ENCODE results near the gene SRBD1.

Gene SRBD1

GRCh38 chr2:45626387-45627221 lies 15.5 kb upstream of the SRBD1 start:
- H3K36me3 ChIP-seq (ENCODE audit: insufficient read depth, low read length), result no peaks in the 10 kb centered on the region
- no peaks in the 10 kb centered on the region for H3K4me1 ChIP-seq (ENCODE audit: insufficient read depth, low read length)
- H2AFZ ChIP-seq (ENCODE audit: low read depth, low read length), result no peak overlapping the region
- H3K4me3 ChIP-seq (ENCODE audit: low read length), result no peak overlapping the region
- H3K9me3 ChIP-seq (ENCODE audit: low read length), result no peaks in the 10 kb centered on the region
- H3K27me3 ChIP-seq (ENCODE audit: insufficient read depth, low read length), result peaks cover 13% of the 10 kb centered on the region

DNA sequence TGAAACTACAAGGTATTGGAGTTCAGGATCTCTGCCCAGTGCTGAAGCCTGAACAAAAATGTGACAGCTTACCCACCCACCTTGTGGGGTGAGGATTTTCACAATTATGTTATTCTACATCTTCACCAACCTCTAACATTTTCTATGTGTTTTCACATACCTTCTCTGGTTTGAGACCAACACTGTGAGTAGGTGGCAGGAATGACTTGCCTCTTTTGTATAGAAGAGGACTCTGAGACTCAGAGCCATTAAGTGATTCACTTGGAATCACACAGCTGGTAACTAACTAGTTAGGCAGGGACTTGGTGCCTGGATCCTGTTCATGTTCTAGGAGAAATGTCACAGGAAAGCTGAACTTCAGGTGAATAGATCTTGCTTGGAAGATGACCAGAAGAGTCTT lies 14.8 kb upstream of the SRBD1 start:
- Histone ChIP-seq H3K4me3 (ENCODE audit: low read length) (no peak overlapping the region), H3K9me3 (ENCODE audit: low read length) (no peaks in the 10 kb centered on the region), H3K36me3 (ENCODE audit: insufficient read depth, low read length) (no peaks in the 10 kb centered on the region), H2AFZ (ENCODE audit: low read depth, low read length) (no peak overlapping the region), H3K27me3 (ENCODE audit: insufficient read depth, low read length) (peaks cover 13% of the 10 kb centered on the region), H3K4me1 (ENCODE audit: insufficient read depth, low read length) (no peaks in the 10 kb centered on the region)

DNA sequence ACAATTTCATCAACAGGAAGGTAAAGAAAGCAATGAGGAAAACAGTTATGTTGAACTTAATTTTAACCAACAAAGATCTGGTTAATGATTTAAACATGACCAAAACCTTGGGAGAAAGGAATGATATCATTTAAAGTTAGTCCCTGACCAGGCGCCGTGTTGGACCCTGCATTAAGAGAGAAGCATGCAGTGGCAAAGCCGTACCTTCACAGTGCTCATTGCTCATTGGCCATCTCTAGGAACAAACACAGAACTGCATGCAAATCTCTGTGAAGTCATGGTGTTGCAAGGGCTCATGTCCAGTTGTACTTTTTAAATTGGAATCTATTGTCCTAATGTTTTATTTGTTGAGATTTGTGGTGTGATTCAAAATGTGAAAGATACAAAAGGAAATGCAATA lies 12.0 kb upstream of the SRBD1 start:
- Histone ChIP-seq H3K4me1 (ENCODE audit: insufficient read depth, low read length) (no peaks in the 10 kb centered on the region), H3K4me3 (ENCODE audit: low read length) (no peak overlapping the region), H3K36me3 (ENCODE audit: insufficient read depth, low read length) (no peaks in the 10 kb centered on the region), H2AFZ (ENCODE audit: low read depth, low read length) (no peak overlapping the region), H3K9me3 (ENCODE audit: low read length) (no peaks in the 10 kb centered on the region), H3K27me3 (ENCODE audit: insufficient read depth, low read length) (peaks cover 13% of the 10 kb centered on the region)

- no peak overlapping the region for H3K4me3 ChIP-seq (ENCODE audit: low read length)
- peaks cover 13% of the 10 kb centered on the region for H3K27me3 ChIP-seq (ENCODE audit: insufficient read depth, low read length)
- no peaks in the 10 kb centered on the region for H3K36me3 ChIP-seq (ENCODE audit: insufficient read depth, low read length)
- H3K9me3 ChIP-seq (ENCODE audit: low read length), result no peaks in the 10 kb centered on the region
- H2AFZ ChIP-seq (ENCODE audit: low read depth, low read length), result no peak overlapping the region
- no peaks in the 10 kb centered on the region for H3K4me1 ChIP-seq (ENCODE audit: insufficient read depth, low read length)
These were observed 11.4 kb upstream of the SRBD1 start for GRCh38 chr2:45622336-45623075.

GRCh38 chr2:45617496-45617895 lies 6.4 kb upstream of the SRBD1 start:
- H3K9me3 ChIP-seq (ENCODE audit: low read length), result no peaks in the 10 kb centered on the region
- H3K4me1 ChIP-seq (ENCODE audit: insufficient read depth, low read length), result no peaks in the 10 kb centered on the region
- no peak overlapping the region for H2AFZ ChIP-seq (ENCODE audit: low read depth, low read length)
- H3K4me3 ChIP-seq (ENCODE audit: low read length), result no peak overlapping the region
- H3K27me3 ChIP-seq (ENCODE audit: insufficient read depth, low read length), result no peaks in the 10 kb centered on the region
- H3K36me3 ChIP-seq (ENCODE audit: insufficient read depth, low read length), result no peaks in the 10 kb centered on the region

GRCh38 chr2:45616658-45617411 lies 5.8 kb upstream of the SRBD1 start:
- Histone ChIP-seq H3K36me3 (ENCODE audit: insufficient read depth, low read length) (no peaks in the 10 kb centered on the region), H3K27me3 (ENCODE audit: insufficient read depth, low read length) (no peaks in the 10 kb centered on the region), H3K9me3 (ENCODE audit: low read length) (no peaks in the 10 kb centered on the region), H3K4me3 (ENCODE audit: low read length) (no peak overlapping the region), H2AFZ (ENCODE audit: low read depth, low read length) (no peak overlapping the region), H3K4me1 (ENCODE audit: insufficient read depth, low read length) (peaks cover 2% of the 10 kb centered on the region)

DNA sequence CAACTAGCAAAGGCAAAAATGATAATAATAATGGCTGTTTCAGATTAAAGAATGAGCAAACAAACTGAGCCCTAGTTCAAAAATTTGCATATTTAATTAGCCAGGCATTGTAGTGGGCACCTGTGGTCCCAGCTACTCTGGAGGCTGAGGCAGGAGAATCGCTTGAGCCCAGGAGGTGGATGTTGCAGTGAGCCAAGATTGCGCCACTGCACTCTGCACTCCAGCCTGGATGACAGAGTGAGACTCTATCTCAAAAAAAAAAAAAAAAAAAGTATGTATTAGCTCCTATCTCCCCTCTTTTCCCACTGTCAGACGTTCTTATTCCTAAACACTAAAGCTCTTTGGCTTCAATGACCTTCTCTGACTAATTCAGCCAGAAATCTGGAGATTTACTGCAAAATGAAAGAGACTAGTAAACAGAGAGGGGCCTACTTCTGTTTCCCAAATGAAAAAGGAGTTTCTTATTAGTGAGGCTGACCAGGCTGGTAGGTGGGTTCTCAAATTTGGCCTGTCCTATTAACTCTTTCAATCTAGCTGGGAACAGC lies 3.9 kb upstream of the SRBD1 start:
- no peak overlapping the region for H2AFZ ChIP-seq (ENCODE audit: low read depth, low read length)
- H3K9me3 ChIP-seq (ENCODE audit: low read length), result no peaks in the 10 kb centered on the region
- H3K27me3 ChIP-seq (ENCODE audit: insufficient read depth, low read length), result no peaks in the 10 kb centered on the region
- H3K36me3 ChIP-seq (ENCODE audit: insufficient read depth, low read length), result no peaks in the 10 kb centered on the region
- peaks cover 11% of the 10 kb centered on the region for H3K4me1 ChIP-seq (ENCODE audit: insufficient read depth, low read length)
- no peak overlapping the region for H3K4me3 ChIP-seq (ENCODE audit: low read length)

GRCh38 chr2:45614330-45614729 lies 3.3 kb upstream of the SRBD1 start:
- Histone ChIP-seq H3K36me3 (ENCODE audit: insufficient read depth, low read length) (no peaks in the 10 kb centered on the region), H3K27me3 (ENCODE audit: insufficient read depth, low read length) (no peaks in the 10 kb centered on the region), H3K4me3 (ENCODE audit: low read length) (no peak overlapping the region), H3K4me1 (ENCODE audit: insufficient read depth, low read length) (peaks cover 14% of the 10 kb centered on the region), H3K9me3 (ENCODE audit: low read length) (no peaks in the 10 kb centered on the region), H2AFZ (ENCODE audit: low read depth, low read length) (no peak overlapping the region)

DNA sequence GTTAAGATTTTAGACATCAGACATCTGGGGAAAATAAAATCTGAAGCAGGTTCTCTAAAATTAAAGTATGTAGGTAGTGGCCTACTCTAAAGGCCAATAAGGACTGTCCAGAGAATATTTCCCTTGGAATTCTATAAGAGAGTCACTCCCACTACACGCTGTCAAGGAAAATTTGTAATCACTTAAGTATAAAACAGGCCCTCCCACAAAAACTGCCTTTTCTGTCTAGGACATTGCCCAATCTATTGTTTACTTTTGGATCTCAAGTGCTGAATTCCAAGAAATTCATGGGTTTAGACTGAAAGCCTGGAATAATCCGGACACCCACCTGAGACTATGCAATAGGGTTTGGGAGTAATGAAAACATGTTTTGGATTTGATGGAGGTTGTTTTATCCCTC lies 1.7 kb upstream of the SRBD1 start:
- Histone ChIP-seq H3K36me3 (ENCODE audit: insufficient read depth, low read length) (no peaks in the 10 kb centered on the region), H3K4me1 (ENCODE audit: insufficient read depth, low read length) (peaks cover 14% of the 10 kb centered on the region), H2AFZ (ENCODE audit: low read depth, low read length) (no peak overlapping the region), H3K9me3 (ENCODE audit: low read length) (no peaks in the 10 kb centered on the region), H3K4me3 (ENCODE audit: low read length) (no peak overlapping the region), H3K27me3 (ENCODE audit: insufficient read depth, low read length) (no peaks in the 10 kb centered on the region)

DNA sequence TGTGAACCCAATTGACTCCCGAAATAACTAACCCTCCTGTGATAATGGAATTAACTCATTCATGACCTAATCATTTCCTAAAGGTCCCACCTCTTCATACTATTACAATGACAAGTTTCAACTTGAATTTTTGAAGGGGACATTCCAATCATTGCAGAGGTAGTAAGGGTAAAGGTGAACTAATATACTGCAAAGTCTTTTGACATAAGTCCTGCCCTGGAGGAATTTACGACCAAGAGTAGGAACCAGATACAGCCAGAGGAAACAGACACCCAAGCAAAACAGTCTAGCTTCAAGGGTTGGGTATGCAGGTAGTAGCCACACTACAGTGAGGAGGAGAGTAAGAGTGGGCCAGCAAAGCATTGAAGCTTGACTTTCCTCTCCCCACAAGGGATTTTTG lies 1.2 kb upstream of the SRBD1 start:
- Histone ChIP-seq H3K36me3 (ENCODE audit: insufficient read depth, low read length) (no peaks in the 10 kb centered on the region), H3K4me1 (ENCODE audit: insufficient read depth, low read length) (peaks cover 14% of the 10 kb centered on the region), H3K4me3 (ENCODE audit: low read length) (no peak overlapping the region), H2AFZ (ENCODE audit: low read depth, low read length) (no peak overlapping the region), H3K9me3 (ENCODE audit: low read length) (no peaks in the 10 kb centered on the region), H3K27me3 (ENCODE audit: insufficient read depth, low read length) (no peaks in the 10 kb centered on the region)

DNA sequence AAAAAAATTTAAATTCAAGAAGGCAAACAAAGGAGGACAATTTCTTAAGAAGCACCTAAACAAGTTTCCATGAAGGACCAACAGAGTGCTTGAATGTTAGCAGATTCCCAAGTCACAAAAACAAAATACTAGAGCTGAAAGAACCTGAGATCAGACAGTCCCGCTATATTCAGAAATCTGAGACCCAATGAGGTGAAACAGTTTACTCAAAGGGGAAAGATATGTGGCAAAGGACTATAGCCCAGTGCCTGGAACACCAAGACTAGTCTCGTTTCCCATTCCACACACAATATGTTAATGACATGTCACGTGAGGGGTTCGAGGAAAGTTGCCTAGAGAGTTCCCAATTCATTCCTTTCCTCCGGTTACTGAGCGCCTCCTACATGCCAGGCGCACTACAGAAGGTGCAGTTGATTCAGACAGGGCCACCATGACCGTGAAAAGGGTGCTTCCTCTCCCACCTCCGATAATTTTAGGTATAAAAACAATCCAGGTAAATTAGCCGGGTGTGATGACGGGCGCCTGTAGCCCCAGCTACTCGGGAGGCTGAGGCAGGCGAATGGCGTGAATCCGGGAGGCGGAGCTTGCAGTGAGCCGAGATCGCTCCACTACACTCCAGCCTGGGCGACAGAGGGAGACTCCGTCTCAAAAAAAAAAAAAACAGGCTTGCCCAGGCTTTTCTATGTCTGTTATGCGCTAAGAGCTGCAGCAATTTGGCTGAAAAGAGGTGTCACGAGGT lies 617 bp downstream of the SRBD1 start:
- peak overlapping the region; percentile 98 for H2AFZ ChIP-seq (ENCODE audit: low read depth, low read length)
- H3K36me3 ChIP-seq (ENCODE audit: insufficient read depth, low read length), result no peaks in the 10 kb centered on the region
- peaks cover 14% of the 10 kb centered on the region for H3K4me1 ChIP-seq (ENCODE audit: insufficient read depth, low read length)
- no peaks in the 10 kb centered on the region for H3K9me3 ChIP-seq (ENCODE audit: low read length)
- H3K27me3 ChIP-seq (ENCODE audit: insufficient read depth, low read length), result no peaks in the 10 kb centered on the region
- peak overlapping the region; percentile 88 for H3K4me3 ChIP-seq (ENCODE audit: low read length)

DNA sequence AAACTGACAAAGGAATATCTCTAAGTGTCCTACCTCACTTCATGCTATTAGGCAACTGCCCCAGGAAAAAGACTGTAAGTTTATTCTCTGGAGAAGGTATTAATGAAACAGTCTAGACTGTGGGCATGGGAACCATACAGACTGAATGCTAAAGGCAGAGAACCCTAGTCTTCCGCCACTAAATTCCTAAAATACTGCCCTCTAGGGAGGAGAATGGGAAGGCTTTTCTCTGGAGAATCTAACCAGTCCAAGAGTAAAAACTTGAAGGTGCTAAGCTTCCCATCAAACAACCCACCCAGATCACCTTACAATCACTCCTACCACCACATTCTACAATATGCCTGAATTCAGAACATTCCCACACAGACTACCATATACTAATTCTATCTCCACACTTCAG lies 3.4 kb downstream of the SRBD1 start:
- Histone ChIP-seq H3K27me3 (ENCODE audit: insufficient read depth, low read length) (no peaks in the 10 kb centered on the region), H3K4me1 (ENCODE audit: insufficient read depth, low read length) (peaks cover 14% of the 10 kb centered on the region), H3K36me3 (ENCODE audit: insufficient read depth, low read length) (peaks cover 19% of the 10 kb centered on the region), H3K4me3 (ENCODE audit: low read length) (no peak overlapping the region), H2AFZ (ENCODE audit: low read depth, low read length) (no peak overlapping the region), H3K9me3 (ENCODE audit: low read length) (no peaks in the 10 kb centered on the region)

Data from neuron (in vitro differentiated cells).